Ovary (tissue), 9 donors: Measurements from ENCODE around the gene CPZ. TPM values are rescaled to one million over a fixed set of nuclear protein-coding genes. Genes with fewer than 3 reads are reported as not detected.

Experiments
- DNase-seq, 5 donors: peaks; one replicate each; pipeline ENCODE4 v3.0.0-alpha.2; 2019 to 2020
- H3K27ac ChIP-seq, 2 donors: fragments of 200-600 bp; one replicate each; pipeline versions ENCODE4 v1.5.1 to v1.8.0; 2019 to 2022
- H3K27me3 ChIP-seq: fragments of 200-600 bp; one replicate; pipeline ENCODE4 v1.8.0; 2022
- H3K36me3 ChIP-seq: fragments of 200-600 bp; sonication (generic); one replicate; pipeline ENCODE4 v1.5.1; 2019
- H3K4me1 ChIP-seq: one replicate; pipeline ENCODE4 v1.8.1; 2013; ENCODE audit warnings: mild to moderate bottlenecking, moderate library complexity; ENCODE audit not compliant: insufficient read depth
- H3K4me3 ChIP-seq: fragments of 200-600 bp; sonication (generic); one replicate; pipeline ENCODE4 v1.5.1; 2017
- H3K9me3 ChIP-seq, 2 donors: fragments of 200-600 bp in 1 of 2; sonication (generic) in 1 of 2; one replicate each; pipeline versions ENCODE4 v1.5.1 to v1.8.1; 2013 to 2019; ENCODE audit warnings: mild to moderate bottlenecking in 1 of 2, moderate library complexity in 1 of 2
- CTCF ChIP-seq, 3 donors: fragments of 450-650 bp in 2 of 3; fragments of 200-600 bp in 1 of 3; IDR thresholded peaks; one replicate each; pipeline versions ENCODE4 v1.5.1 to v1.8.0; 2016 to 2022; ENCODE audit warnings: antibody characterized with exemption in 3 of 3, mild to moderate bottlenecking in 1 of 3
- EP300 ChIP-seq: sonication (generic); formaldehyde crosslinking; IDR thresholded peaks from one replicate; pipeline ENCODE4 v1.6.1; 2017; ENCODE audit warnings: antibody characterized with exemption
- POLR2A ChIP-seq: fragments of 450-650 bp; IDR thresholded peaks from one replicate; pipeline ENCODE4 v1.6.1; 2017; ENCODE audit warnings: antibody characterized with exemption, mild to moderate bottlenecking, moderate library complexity
- WGBS, 3 donors: extraction: QIAGEN DNeasy Blood & Tissue Kit in 1 of 3; methylation state at CpG; one replicate each; pipeline versions ENCODE4 v1.1.5 to v1.1.7; 2013 to 2017; 5-methylcytosine and 5-hydroxymethylcytosine counted together
- intact Hi-C, 4 donors: fragments of 100-400 bp; cut with DNase I; formaldehyde crosslinking; loops; one replicate each; pipeline versions ENCODE4 v1.11.0 to v1.15.1; 2022 to 2023
- polyA plus RNA-seq, 2 donors: library from polyadenylated mRNA; stranded (reverse); fragments of 200-250 nt in 1 of 2; fragments of 350-450 nt in 1 of 2; fragmentation: Illumina TruSeq in 1 of 2; extraction: RNeasy Lipid Tissue Mini Kit (QIAGEN cat#74804) in 1 of 2; gene quantifications; one replicate each; pipeline ENCODE4 v1.2.3, GENCODE V29; 2013 to 2014
- total RNA-seq, 7 donors: library from RNA; depleted of rRNA in 2 of 7; stranded (reverse); fragments of >200 nt in 2 of 7; fragmentation: NEBNext Ultra II Directional in 3 of 7; extraction: Animal tissue kit (Norgen Biotek cat#: 25700) in 3 of 7; gene quantifications; one replicate each; pipeline versions ENCODE4 v1.1.0 to v1.2.4, GENCODE V29; 2016 to 2023
- donor health status: DM: no; HTN: no; CAD: no; lungs with moderate emphysema.
- donor health status: DM: no; HTN: no; CAD: no.
- donor health status: Bipolar disorder and iron deficiency.
- donor health status: DM: yes; HTN: yes; CAD: no.
- donor health status: DM: no; HTN: no; CAD: no.
- donor health status: DM: yes; HTN: yes; CAD: no.

CPZ gene
- total and polyA plus RNA-seq, 9 donors, result 51.0 to 212 (median 129) TPM

GRCh38 chr4:8643986-8644385 lies 51.4 kb downstream of the CPZ start:
- Histone ChIP-seq H3K36me3 (no peaks in the 10 kb centered on the region), H3K27me3 (no peaks in the 10 kb centered on the region), H3K4me1 (no peaks in the 10 kb centered on the region), H3K4me3 (no peak overlapping the region), H3K27ac (no peak overlapping the region), H3K9me3 (no peaks in the 10 kb centered on the region)
- no peak for TF ChIP-seq POLR2A
- TF ChIP-seq EP300, result no peak
- no peak for TF ChIP-seq CTCF (IDR thresholded peaks at IDR 0.05)
- peak in 2 of 5 donors; percentile 7 to 16 for DNase-seq
- intact Hi-C loops, result no loop called here
- WGBS, 3 donors, result 81 to 85% (median 84%) methylated on average over 10 to 22 of the region's 22 CpGs

- Histone ChIP-seq H3K4me3 (no peak overlapping the region), H3K9me3 (no peaks in the 10 kb centered on the region), H3K27ac (no peak overlapping the region), H3K36me3 (no peaks in the 10 kb centered on the region), H3K4me1 (no peaks in the 10 kb centered on the region), H3K27me3 (no peaks in the 10 kb centered on the region)
- intact Hi-C loops, result no loop called here
- peak in 3 of 5 donors; percentile 5 to 7 (median 5) for DNase-seq
- no peak for TF ChIP-seq EP300
- TF ChIP-seq POLR2A, result no peak
- TF ChIP-seq CTCF (IDR thresholded peaks at IDR 0.05), result no peak
- 83 to 88% (median 85%) methylated on average over 9 of the region's 9 CpGs for WGBS, 3 donors
Observed at GRCh38 chr4:8644461-8644891, 51.9 kb downstream of the CPZ start.

DNA sequence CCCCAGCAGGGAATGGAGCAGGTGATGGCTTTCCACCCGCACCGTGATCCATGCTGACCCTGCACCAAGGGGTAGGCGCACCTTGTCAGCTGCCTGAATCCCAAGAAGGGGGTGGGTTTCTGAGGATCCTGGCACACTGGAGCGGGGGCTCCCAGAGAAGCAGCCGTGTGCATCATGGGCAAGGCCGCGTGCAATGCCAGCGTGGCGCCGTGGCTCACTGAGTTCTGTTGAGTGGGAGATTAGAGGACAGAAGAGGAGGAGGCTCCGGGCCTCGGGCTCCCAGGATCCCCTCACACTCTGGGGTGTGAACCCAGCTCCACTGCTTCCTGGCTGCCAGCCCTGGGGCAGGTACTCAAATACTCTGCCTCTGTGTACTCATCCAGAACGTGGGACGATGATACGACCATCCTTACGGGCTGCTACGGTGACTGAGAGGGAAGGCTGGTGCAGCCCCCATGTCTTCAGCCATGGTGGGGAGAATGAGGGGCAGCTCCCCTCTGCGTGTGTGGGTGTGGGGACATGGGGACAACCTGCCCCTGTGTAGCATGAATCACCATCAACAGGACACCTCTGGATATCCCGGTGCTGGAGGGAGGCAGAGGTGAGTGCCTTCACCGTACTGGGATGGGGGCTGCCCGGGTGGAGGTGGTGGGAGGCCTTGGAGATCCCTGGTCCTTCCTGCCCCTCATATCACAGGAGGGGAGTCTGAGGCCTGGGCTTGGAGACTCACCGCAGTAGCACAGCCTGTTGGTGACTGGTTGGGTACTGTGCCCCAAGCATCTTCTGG lies 52.6 kb downstream of the CPZ start:
- H3K27me3 ChIP-seq, result no peaks in the 10 kb centered on the region
- intact Hi-C loops, result no loop called here
- H3K27ac ChIP-seq, result no peak overlapping the region
- TF ChIP-seq POLR2A (no peak), CTCF (IDR thresholded peaks at IDR 0.05) (no peak), EP300 (no peak)
- peak in 3 of 5 donors; percentile 3 to 19 (median 11) for DNase-seq
- no peaks in the 10 kb centered on the region for H3K9me3 ChIP-seq
- no peak overlapping the region for H3K4me3 ChIP-seq
- 86 to 92% (median 91%) methylated on average over 22 of the region's 22 CpGs for WGBS, 3 donors
- H3K4me1 ChIP-seq, result no peaks in the 10 kb centered on the region
- H3K36me3 ChIP-seq, result no peaks in the 10 kb centered on the region

DNA sequence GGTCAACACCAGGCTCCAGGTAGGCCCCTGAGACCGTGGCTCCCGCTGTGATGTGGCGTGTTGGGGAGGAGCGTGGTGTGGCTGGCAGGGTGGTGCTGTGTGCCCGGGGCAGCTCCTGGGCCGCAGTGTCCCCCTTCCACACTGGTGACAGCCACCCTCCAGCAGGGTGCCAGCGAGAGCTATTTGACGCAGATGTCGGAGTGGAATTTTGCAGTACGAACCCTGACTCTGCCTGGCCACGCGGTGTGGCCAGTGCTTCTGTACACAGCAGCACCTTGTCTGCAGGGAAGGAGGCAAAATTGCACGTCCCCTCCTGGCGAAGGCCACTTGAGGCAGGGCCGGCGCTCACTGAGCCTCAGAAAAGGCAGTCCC lies 53.2 kb downstream of the CPZ start:
- no peaks in the 10 kb centered on the region for H3K4me1 ChIP-seq
- no peaks in the 10 kb centered on the region for H3K36me3 ChIP-seq
- peak in 3 of 5 donors; percentile 4 to 25 (median 12) for DNase-seq
- H3K4me3 ChIP-seq, result no peak overlapping the region
- TF ChIP-seq CTCF (IDR thresholded peaks at IDR 0.05) (no peak), EP300 (no peak), POLR2A (no peak)
- 87 to 92% (median 90%) methylated on average over 16 of the region's 16 CpGs for WGBS, 3 donors
- no peaks in the 10 kb centered on the region for H3K9me3 ChIP-seq
- H3K27me3 ChIP-seq, result no peaks in the 10 kb centered on the region
- no peak overlapping the region for H3K27ac ChIP-seq
- intact Hi-C loops, result no loop called here
